GM10266 (cell line): ENCODE measurements around the gene DSCAM.
"Not testable (repeated sequence)": the region's sequence is repeated elsewhere in the genome, so short reads cannot be mapped to it uniquely, and the experiment has no call there.

Experiments used
- DNase-seq: peaks from one replicate; pipeline ENCODE4 v3.0.0; 2012; ENCODE audit errors: extremely low spot score
- TF ChIP-seq, protein P1 (sequence below): IDR thresholded peaks from 2 replicates; pipeline ENCODE4 v1.5.1; 2012; ENCODE audit warnings: mild to moderate bottlenecking, low read depth; ENCODE audit not compliant: control insufficient read depth, insufficient read depth; ENCODE audit errors: missing control alignments

The DSCAM gene

GRCh38 chr21:40846587-40847411 is at the start of gene DSCAM:
DSCAM (minus strand) TSS chr21:40847158; CDS start chr21:40846661, 497 bp downstream.
- no peak for DNase-seq
- TF ChIP-seq, protein P1, sequence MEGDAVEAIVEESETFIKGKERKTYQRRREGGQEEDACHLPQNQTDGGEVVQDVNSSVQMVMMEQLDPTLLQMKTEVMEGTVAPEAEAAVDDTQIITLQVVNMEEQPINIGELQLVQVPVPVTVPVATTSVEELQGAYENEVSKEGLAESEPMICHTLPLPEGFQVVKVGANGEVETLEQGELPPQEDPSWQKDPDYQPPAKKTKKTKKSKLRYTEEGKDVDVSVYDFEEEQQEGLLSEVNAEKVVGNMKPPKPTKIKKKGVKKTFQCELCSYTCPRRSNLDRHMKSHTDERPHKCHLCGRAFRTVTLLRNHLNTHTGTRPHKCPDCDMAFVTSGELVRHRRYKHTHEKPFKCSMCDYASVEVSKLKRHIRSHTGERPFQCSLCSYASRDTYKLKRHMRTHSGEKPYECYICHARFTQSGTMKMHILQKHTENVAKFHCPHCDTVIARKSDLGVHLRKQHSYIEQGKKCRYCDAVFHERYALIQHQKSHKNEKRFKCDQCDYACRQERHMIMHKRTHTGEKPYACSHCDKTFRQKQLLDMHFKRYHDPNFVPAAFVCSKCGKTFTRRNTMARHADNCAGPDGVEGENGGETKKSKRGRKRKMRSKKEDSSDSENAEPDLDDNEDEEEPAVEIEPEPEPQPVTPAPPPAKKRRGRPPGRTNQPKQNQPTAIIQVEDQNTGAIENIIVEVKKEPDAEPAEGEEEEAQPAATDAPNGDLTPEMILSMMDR: no peak

- not testable (repeated sequence) for DNase-seq
Measured at GRCh38 chr21:40895697-40896096, 48.7 kb upstream of the DSCAM start.

GRCh38 chr21:40886931-40887330 is 40.0 kb upstream of the DSCAM start:
- DNase-seq: no peak
- TF ChIP-seq, protein P1: no peak

DNA sequence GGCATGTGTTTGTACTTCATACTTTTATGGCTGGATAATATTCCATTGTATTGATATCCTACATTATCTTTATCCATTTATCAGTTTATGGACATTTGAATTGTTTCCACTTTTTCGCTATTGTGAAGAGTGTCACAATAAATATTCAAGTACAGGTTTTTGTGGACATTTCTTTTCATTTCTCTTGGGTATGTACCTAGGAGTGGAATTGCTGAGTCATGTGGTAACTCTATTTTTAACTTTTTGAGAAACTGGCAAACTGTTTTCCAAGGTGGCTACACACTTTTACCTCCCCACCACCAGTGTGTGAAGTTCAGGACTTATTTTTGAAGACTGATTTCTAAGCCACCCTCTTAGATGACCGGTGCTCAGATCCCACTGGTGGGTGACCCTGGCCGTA is 39.0 kb upstream of the DSCAM start:
- TF ChIP-seq, protein P1: no peak
- DNase-seq: no peak

DNA sequence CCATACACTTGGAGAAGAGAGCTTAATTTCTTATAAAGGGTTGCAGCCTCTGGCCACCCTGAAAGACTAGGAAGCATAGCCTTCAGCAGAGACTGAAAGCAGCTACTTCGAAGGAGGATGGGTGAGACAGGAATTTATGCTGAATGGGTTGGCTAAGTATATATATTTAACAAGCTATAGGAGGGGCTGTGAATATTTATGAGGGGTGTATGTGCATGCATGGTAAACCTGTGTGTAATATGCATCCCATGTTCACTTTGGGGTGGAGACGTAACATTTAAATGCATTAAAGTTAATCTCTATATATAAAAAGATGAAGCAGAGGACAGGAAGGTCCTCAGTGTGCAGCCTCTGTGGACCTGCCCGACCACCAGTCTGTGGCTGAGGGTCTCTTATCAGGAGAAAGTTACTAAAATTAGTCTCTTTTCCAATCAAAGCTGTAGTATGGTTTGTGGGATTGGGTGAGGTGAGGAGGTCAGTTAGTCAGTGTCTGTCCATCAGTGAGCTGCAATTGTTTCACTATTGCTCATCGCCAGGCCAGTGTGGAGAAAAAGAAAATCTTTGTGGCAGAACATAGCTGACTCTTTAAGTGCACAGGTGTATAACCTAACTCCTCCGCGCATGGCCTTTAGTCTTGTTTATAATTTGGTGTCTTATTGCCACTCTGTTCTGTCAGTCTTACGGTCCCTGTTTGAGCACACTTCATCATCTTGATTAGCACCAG is 35.4 kb upstream of the DSCAM start:
- DNase-seq: no peak
- TF ChIP-seq, protein P1: no peak

- no peak for DNase-seq
- TF ChIP-seq, protein P1: no peak
Measured at GRCh38 chr21:40881767-40882166, 34.8 kb upstream of the DSCAM start.

DNA sequence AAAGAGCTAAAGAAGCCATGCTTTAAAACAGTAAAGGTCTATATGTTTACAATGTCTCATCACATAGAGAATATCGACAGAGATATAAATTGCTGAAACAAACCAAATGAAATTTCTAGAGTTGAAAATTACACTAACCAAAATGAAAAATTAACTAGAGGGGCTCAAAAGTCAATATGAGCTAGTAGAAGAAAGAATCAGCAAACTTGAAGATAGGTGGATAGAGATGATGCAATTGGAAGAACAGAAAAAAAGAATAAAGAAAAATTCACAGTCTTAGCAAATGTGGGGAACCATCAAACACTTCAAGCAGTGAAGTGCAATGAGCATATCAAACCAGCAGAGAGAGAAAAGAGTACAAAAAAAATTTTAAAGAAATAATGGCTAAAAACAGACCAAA is 24.1 kb upstream of the DSCAM start:
- DNase-seq: no peak
- TF ChIP-seq, protein P1: no peak

DNA sequence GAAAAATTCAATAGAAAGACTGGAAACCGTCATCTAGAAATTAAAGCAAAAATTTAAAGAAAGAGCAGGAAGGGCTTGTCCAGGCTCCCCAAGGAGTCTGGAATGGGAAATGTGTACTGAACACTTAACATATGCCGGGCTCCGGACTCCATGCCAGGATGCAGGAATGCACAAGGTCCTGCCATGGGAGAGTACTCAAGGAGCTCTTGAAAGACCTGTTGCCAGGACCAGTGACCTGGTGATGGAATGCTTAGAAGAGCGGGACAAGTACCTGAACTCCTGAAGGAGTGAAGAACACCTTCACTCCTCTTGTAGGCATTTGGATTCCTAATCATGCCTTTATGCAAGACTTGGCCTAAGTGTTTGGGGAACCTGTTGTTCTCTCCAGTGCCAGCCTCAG is 16.9 kb upstream of the DSCAM start:
- TF ChIP-seq, protein P1: no peak
- DNase-seq: no peak
